HepG2 (cell line): ENCODE measurements around the gene CAPN9. TPM values are rescaled to one million over a fixed set of nuclear protein-coding genes. Genes with fewer than 3 reads are reported as not detected.
A peak's percentile ranks its signal among the peaks of the same experiment; 100 is the strongest.

ENCODE experiments used
- BORCS8-MEF2B ChIP-seq: sonication (generic); formaldehyde crosslinking; IDR thresholded peaks from 2 replicates; pipeline ENCODE4 v1.8.0; 2022; ENCODE audit warnings: mild to moderate bottlenecking, missing genetic modification reagents
- CENPT ChIP-seq: sonication (generic); formaldehyde crosslinking; IDR thresholded peaks from 2 replicates; pipeline ENCODE4 v1.8.0; 2022; ENCODE audit warnings: low read depth, mild to moderate bottlenecking, moderate library complexity, missing genetic modification reagents
- EP300 ChIP-seq, 3 experiments: sonication (generic) in 1 of 3; formaldehyde crosslinking in 1 of 3; IDR thresholded peaks; 2 replicates each; pipeline versions ENCODE4 v1.5.1 to v1.6.1; 2011 to 2020; ENCODE audit warnings: low read depth in 2 of 3, low read length in 2 of 3, borderline replicate concordance in 1 of 3, improper control_type of control experiment in 1 of 3, mild to moderate bottlenecking in 1 of 3, missing genetic modification reagents in 1 of 3, moderate library complexity in 1 of 3
- HNRNPH1 ChIP-seq: fragments of 200-400 bp; formaldehyde crosslinking; optimal IDR thresholded peaks from 2 replicates; pipeline ENCODE3; 2017; ENCODE audit warnings: mild to moderate bottlenecking, low read depth, low read length
- KAT2B ChIP-seq: fragments of 150-350 bp; IDR thresholded peaks from 2 replicates; pipeline ENCODE4 v1.6.1; 2014; ENCODE audit warnings: low read depth, low read length, borderline replicate concordance
- KAT8 ChIP-seq: IDR thresholded peaks from 2 replicates; pipeline ENCODE4 v1.6.1; 2016; ENCODE audit warnings: missing genetic modification reagents, missing compliant biosample characterization
- NFE2L2 ChIP-seq: fragments of 150-350 bp; IDR thresholded peaks from 2 replicates; pipeline ENCODE4 v1.6.1; 2014; ENCODE audit warnings: low read length
- NFYB ChIP-seq: sonication (generic); formaldehyde crosslinking; IDR thresholded peaks from 2 replicates; pipeline ENCODE4 v1.4.0; 2020; ENCODE audit warnings: missing genetic modification reagents
- RORA ChIP-seq: sonication (generic); formaldehyde crosslinking; IDR thresholded peaks from 2 replicates; pipeline ENCODE4 v1.5.0; 2020; ENCODE audit warnings: mild to moderate bottlenecking, missing genetic modification reagents, moderate library complexity
- SNAI1 ChIP-seq: sonication (generic); formaldehyde crosslinking; IDR thresholded peaks from 2 replicates; pipeline ENCODE4 v1.5.0; 2020; ENCODE audit warnings: mild to moderate bottlenecking, missing genetic modification reagents, borderline replicate concordance
- STAG1 ChIP-seq: sonication (generic); formaldehyde crosslinking; IDR thresholded peaks from 2 replicates; pipeline ENCODE4 v1.4.0; 2020; ENCODE audit warnings: missing genetic modification reagents
- TGIF2 ChIP-seq: IDR thresholded peaks from 2 replicates; pipeline ENCODE4 v1.6.1; 2016; ENCODE audit warnings: control low read depth, missing compliant biosample characterization
- ZNF20 ChIP-seq: sonication (generic); formaldehyde crosslinking; IDR thresholded peaks from 2 replicates; pipeline ENCODE4 v1.4.0; 2020; ENCODE audit warnings: mild to moderate bottlenecking, moderate library complexity, missing genetic modification reagents
- ZNF709 ChIP-seq: sonication (generic); formaldehyde crosslinking; IDR thresholded peaks from 2 replicates; pipeline ENCODE4 v1.5.0; 2020; ENCODE audit warnings: mild to moderate bottlenecking, missing genetic modification reagents
- ZNF761 ChIP-seq: sonication (generic); formaldehyde crosslinking; conservative IDR thresholded peaks from 2 replicates; pipeline ENCODE4 v1.4.0; 2020; ENCODE audit warnings: mild to moderate bottlenecking, missing genetic modification reagents
- ZSCAN12 ChIP-seq: sonication (generic); formaldehyde crosslinking; IDR thresholded peaks from 2 replicates; pipeline ENCODE4 v1.9.0; 2021; ENCODE audit warnings: mild to moderate bottlenecking, missing genetic modification reagents
- polyA plus RNA-seq, 8 experiments: library from polyadenylated mRNA; depleted of rRNA in 3 of 8; stranded (reverse) in 7 of 8; unstranded in 1 of 8; fragments of >200 nt; fragmentation: Illumina TruSeq in 4 of 8; extraction: Trizol in 4 of 8; gene quantifications; 2 replicates each; pipeline versions ENCODE4 v1.2.1 to v1.2.3, GENCODE V29; 2011 to 2016; ENCODE audit warnings: low read depth in 4 of 8, missing spikeins in 1 of 8, mixed read lengths in 1 of 8; ENCODE audit not compliant: insufficient read depth in 1 of 8
- total RNA-seq, 5 experiments: library from RNA; depleted of rRNA; stranded (reverse); fragments of >200 nt; fragmentation: Illumina TruSeq; extraction: Trizol; gene quantifications; 2 replicates each; pipeline ENCODE4 v1.2.3, GENCODE V29; 2016; ENCODE audit warnings: low read depth in 1 of 5
- TF ChIP-seq, protein P1 (sequence below): sonication (generic); formaldehyde crosslinking; IDR thresholded peaks from 2 replicates; pipeline ENCODE4 v1.5.0; 2020; ENCODE audit warnings: missing genetic modification reagents, mild to moderate bottlenecking, borderline replicate concordance
- TF ChIP-seq, protein P2 (sequence below): sonication (generic); formaldehyde crosslinking; IDR thresholded peaks from 2 replicates; pipeline ENCODE4 v1.9.0; 2022; ENCODE audit warnings: missing genetic modification reagents, mild to moderate bottlenecking, borderline replicate concordance
- TF ChIP-seq, protein P3 (sequence below): sonication (generic); formaldehyde crosslinking; IDR thresholded peaks from 2 replicates; pipeline ENCODE4 v1.4.0; 2020; ENCODE audit warnings: mild to moderate bottlenecking, missing genetic modification reagents

The CAPN9 gene
- total and polyA plus RNA-seq, 2 of the 13 experiments (the other 11 are each of a cell fraction or from before 2014, with no cell fraction given): 0.04 to 0.31 TPM

DNA sequence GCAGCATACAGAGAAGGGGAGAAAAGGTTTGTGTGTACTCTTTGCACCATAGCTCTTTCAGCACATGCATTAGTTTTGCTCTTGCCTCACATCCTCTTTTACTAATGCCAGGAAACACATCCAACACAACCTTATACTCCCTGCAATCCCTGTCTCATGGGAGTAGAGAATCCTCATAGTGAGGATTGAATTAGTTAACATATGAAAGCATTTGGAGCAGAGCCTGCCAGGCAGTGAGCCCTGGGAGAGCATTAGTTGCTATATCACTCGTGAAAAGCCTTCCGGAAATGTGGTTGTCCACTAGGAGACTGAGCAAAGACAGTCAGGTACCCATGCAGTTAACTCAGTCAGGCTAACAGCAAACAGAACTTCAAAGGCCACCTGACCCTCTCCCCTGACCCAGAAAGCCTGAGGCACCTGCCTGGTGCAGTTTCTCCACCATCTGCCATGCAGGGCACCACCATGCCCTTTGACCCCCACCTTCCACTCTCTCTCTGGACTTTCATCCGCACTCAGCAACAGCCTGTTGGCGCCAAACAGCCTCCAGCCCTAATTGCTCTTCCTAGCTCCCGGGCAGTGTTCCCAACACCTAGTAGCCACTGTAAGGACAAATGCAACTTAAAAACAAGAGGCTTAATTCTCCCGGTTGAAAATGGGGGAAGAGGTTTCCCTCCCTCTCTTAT lies 18.3 kb upstream of the CAPN9 start (continued):
- TF ChIP-seq, protein P1, sequence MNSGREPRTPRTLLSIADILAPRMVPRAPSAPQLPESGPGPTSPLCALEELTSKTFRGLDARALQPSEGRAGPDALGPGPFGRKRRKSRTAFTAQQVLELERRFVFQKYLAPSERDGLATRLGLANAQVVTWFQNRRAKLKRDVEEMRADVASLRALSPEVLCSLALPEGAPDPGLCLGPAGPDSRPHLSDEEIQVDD (CRISPR knock-in tag): no peak
- TF ChIP-seq CENPT (peak; percentile 30; the same call in 1 of the 2 replicates), KAT2B (no peak), ZNF761 (CRISPR knock-in tag) (peak; percentile 77; the same call in 1 of the 2 replicates), NFYB (no peak), EP300 (IDR thresholded peaks at IDR 0.05; ENCODE audit: low read depth in 2 of 2, low read length in 2 of 2) (peak; percentile 89 to 96), EP300 (CRISPR knock-in tag; IDR thresholded peaks at IDR 0.05; ENCODE audit: borderline replicate concordance) (peak; percentile 88; the same call in 1 of the 2 replicates), HNRNPH1 (no peak), SNAI1 (CRISPR knock-in tag) (peak; percentile 93; the same call in 1 of the 2 replicates), STAG1 (peak; percentile 47), ZNF709 (CRISPR knock-in tag) (peak; percentile 71; the same call in 1 of the 2 replicates), ZNF20 (no peak), KAT8 (peak; percentile 71; the same call in 1 of the 2 replicates), ZSCAN12 (CRISPR knock-in tag) (no peak), RORA (no peak; the same call in 1 of the 2 replicates), TGIF2 (CRISPR knock-in tag) (no peak), NFE2L2 (no peak), BORCS8-MEF2B (CRISPR knock-in tag) (peak; percentile 82)
- TF ChIP-seq, protein P2, sequence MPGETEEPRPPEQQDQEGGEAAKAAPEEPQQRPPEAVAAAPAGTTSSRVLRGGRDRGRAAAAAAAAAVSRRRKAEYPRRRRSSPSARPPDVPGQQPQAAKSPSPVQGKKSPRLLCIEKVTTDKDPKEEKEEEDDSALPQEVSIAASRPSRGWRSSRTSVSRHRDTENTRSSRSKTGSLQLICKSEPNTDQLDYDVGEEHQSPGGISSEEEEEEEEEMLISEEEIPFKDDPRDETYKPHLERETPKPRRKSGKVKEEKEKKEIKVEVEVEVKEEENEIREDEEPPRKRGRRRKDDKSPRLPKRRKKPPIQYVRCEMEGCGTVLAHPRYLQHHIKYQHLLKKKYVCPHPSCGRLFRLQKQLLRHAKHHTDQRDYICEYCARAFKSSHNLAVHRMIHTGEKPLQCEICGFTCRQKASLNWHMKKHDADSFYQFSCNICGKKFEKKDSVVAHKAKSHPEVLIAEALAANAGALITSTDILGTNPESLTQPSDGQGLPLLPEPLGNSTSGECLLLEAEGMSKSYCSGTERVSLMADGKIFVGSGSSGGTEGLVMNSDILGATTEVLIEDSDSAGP (CRISPR knock-in tag): peak; percentile 78
- TF ChIP-seq, protein P3, sequence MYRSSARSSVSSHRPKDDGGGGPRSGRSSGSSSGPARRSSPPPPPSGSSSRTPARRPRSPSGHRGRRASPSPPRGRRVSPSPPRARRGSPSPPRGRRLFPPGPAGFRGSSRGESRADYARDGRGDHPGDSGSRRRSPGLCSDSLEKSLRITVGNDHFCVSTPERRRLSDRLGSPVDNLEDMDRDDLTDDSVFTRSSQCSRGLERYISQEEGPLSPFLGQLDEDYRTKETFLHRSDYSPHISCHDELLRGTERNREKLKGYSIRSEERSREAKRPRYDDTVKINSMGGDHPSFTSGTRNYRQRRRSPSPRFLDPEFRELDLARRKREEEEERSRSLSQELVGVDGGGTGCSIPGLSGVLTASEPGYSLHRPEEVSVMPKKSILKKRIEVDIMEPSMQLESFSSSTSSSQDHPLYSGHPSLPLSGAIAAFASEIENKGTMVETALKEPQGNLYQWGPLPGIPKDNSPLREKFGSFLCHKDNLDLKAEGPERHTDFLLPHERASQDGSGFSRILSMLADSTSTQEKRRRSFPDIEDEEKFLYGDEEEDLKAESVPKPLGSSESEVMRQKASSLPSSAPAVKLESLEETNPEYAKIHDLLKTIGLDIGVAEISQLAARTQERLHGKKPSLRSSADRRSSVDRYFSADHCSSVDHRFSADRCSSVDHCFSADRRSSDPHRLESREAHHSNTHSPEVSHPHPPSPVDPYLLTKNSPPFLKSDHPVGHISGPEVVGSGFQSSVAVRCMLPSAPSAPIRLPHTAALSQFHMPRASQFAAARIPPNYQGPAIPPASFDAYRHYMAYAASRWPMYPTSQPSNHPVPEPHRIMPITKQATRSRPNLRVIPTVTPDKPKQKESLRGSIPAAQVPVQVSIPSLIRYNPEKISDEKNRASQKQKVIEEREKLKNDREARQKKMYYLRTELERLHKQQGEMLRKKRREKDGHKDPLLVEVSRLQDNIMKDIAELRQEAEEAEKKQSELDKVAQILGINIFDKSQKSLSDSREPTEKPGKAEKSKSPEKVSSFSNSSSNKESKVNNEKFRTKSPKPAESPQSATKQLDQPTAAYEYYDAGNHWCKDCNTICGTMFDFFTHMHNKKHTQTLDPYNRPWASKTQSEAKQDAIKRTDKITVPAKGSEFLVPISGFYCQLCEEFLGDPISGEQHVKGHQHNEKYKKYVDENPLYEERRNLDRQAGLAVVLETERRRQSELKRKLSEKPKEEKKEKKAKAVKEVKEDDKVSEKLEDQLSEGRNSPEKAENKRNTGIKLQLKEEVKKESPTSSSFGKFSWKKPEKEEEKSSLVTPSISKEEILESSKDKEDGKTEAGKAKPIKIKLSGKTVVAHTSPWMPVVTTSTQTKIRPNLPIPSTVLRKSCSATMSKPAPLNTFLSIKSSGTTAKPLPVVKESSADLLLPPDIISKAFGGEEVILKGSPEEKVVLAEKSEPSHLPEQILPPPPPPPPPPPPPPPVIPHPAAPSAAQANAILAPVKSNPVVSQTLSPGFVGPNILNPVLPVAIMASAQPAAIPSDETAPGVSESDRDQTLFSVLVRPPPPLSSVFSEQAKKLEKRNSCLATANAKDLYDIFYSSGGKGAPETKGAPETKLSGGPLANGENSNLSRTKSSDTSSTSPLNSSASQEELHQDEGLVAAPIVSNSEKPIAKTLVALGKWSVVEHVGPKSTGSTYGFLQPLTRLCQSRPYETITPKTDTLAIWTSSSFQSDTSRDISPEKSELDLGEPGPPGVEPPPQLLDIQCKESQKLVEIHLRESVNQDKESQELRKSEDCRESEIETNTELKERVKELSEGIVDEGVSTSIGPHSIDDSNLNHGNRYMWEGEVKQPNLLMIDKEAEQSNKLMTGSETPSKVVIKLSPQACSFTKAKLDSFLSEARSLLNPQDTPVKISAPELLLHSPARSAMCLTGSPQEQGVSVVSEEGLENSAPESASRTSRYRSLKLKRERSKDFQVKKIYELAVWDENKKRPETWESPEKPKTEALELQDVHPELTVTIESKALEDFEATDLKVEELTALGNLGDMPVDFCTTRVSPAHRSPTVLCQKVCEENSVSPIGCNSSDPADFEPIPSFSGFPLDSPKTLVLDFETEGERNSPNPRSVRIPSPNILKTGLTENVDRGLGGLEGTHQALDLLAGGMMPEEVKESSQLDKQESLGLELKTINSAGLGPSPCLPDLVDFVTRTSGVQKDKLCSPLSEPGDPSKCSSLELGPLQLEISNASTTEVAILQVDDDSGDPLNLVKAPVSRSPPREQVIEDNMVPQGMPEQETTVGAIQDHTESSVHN (CRISPR knock-in tag): peak; percentile 95; the same call in 1 of the 2 replicates
